Measurements from ENCODE around the gene DBF4B. TPM values are rescaled to one million over a fixed set of nuclear protein-coding genes. Genes with fewer than 3 reads are reported as not detected.
"Not testable (repeated sequence)": the region's sequence is repeated elsewhere in the genome, so short reads cannot be mapped to it uniquely, and the experiment has no call there.

The DBF4B gene
- total RNA-seq, 1 donor from 2014 or later = 27.7 TPM

GRCh38 chr17:44688675-44689476 lies 19.6 kb upstream of the DBF4B start:
- TF ChIP-seq CTCF (conservative IDR thresholded peaks at IDR 0.05) = no peak
- DNase-seq (ENCODE audit: extremely low spot score, unreplicated experiment) = no peak
- Mint-ChIP-seq H3K4me1 (ENCODE audit: unreplicated experiment) (peaks cover 15% of the 10 kb centered on the region), H3K4me3 (peak overlapping the region; percentile 99), H3K36me3 (peaks cover 4% of the 10 kb centered on the region), H3K9me3 (no peaks in the 10 kb centered on the region), H3K27ac (peak overlapping the region; percentile 95), H3K27me3 (no peaks in the 10 kb centered on the region)

- peaks cover 4% of the 10 kb centered on the region for H3K36me3 Mint-ChIP-seq
- H3K4me1 Mint-ChIP-seq (ENCODE audit: unreplicated experiment) = peaks cover 15% of the 10 kb centered on the region
- H3K4me3 Mint-ChIP-seq = peak within 1 kb of the TSS; percentile 99
- TF ChIP-seq CTCF (conservative IDR thresholded peaks at IDR 0.05) = no peak
- H3K27me3 Mint-ChIP-seq = no peaks in the 10 kb centered on the region
- H3K27ac Mint-ChIP-seq = peak within 1 kb of the TSS; percentile 95
- peak; percentile 95 for DNase-seq (ENCODE audit: extremely low spot score, unreplicated experiment)
- no peaks in the 10 kb centered on the region for H3K9me3 Mint-ChIP-seq
Measured at GRCh38 chr17:44689477-44690217, 18.8 kb upstream of the DBF4B start, which contains the start of gene CCDC43. CCDC43 (minus strand) TSS chr17:44689776; CDS start chr17:44689753, 23 bp downstream.

- not testable (repeated sequence) for H3K9me3 Mint-ChIP-seq; H3K27ac Mint-ChIP-seq; H3K27me3 Mint-ChIP-seq; H3K36me3 Mint-ChIP-seq; DNase-seq (ENCODE audit: extremely low spot score, unreplicated experiment)
- Mint-ChIP-seq H3K4me3 (peak overlapping the region; percentile 99), H3K4me1 (ENCODE audit: unreplicated experiment) (peaks cover 15% of the 10 kb centered on the region)
- TF ChIP-seq CTCF (conservative IDR thresholded peaks at IDR 0.05) = peak; percentile 12
Measured at GRCh38 chr17:44690746-44691306, 17.6 kb upstream of the DBF4B start.

- no peak for DNase-seq (ENCODE audit: extremely low spot score, unreplicated experiment)
- TF ChIP-seq CTCF (conservative IDR thresholded peaks at IDR 0.05) = no peak
- H3K27me3 Mint-ChIP-seq = no peaks in the 10 kb centered on the region
- no peak overlapping the region for H3K4me3 Mint-ChIP-seq
- H3K4me1 Mint-ChIP-seq (ENCODE audit: unreplicated experiment) = peaks cover 12% of the 10 kb centered on the region
- no peak overlapping the region for H3K27ac Mint-ChIP-seq
- no peaks in the 10 kb centered on the region for H3K9me3 Mint-ChIP-seq
- H3K36me3 Mint-ChIP-seq = no peaks in the 10 kb centered on the region
Measured at GRCh38 chr17:44693609-44694008, 14.9 kb upstream of the DBF4B start.

- H3K4me1 Mint-ChIP-seq (ENCODE audit: unreplicated experiment); H3K4me3 Mint-ChIP-seq; H3K27ac Mint-ChIP-seq; H3K36me3 Mint-ChIP-seq; H3K9me3 Mint-ChIP-seq; DNase-seq (ENCODE audit: extremely low spot score, unreplicated experiment); H3K27me3 Mint-ChIP-seq: not testable (repeated sequence)
Measured at GRCh38 chr17:44700288-44700687, 8.2 kb upstream of the DBF4B start.

Data from type B pancreatic cell (in vitro differentiated cells).